PFSK-1 (cell line): Measurements from ENCODE around the gene FAHD1.

Source experiments
- FOXP2 ChIP-seq: optimal IDR thresholded peaks from 2 replicates; pipeline ENCODE3; 2011; ENCODE audit warnings: borderline replicate concordance, control low read depth, inconsistent platforms; ENCODE audit not compliant: insufficient read depth; ENCODE audit errors: extremely low read length, extremely low read depth
- POLR2AphosphoS5 ChIP-seq: IDR thresholded peaks from 2 replicates; pipeline ENCODE4 v1.6.1; 2012; ENCODE audit warnings: low read depth, mild to moderate bottlenecking, control low read depth, low read length, moderate library complexity
- REST ChIP-seq, 2 experiments: IDR thresholded peaks; 2 replicates each; pipeline versions ENCODE4 v1.6.1 to v1.8.0; 2011 to 2012; ENCODE audit warnings: low read depth in 2 of 2, low read length in 2 of 2, control low read depth in 1 of 2, inconsistent platforms in 1 of 2, mild to moderate bottlenecking in 1 of 2, moderate library complexity in 1 of 2; ENCODE audit not compliant: insufficient read depth in 1 of 2
- SIN3A ChIP-seq: IDR thresholded peaks from 2 replicates; pipeline ENCODE4 v1.6.1; 2012; ENCODE audit warnings: mild to moderate bottlenecking, low read length, moderate library complexity, borderline replicate concordance; ENCODE audit not compliant: insufficient read depth
- TAF1 ChIP-seq: IDR thresholded peaks from 2 replicates; pipeline ENCODE4 v1.6.1; 2012; ENCODE audit warnings: low read length, control low read depth, borderline replicate concordance; ENCODE audit not compliant: insufficient read depth

GRCh38 chr16:1789643-1790045 is 37.4 kb upstream of the FAHD1 start:
- TF ChIP-seq POLR2AphosphoS5 (no peak), REST (IDR thresholded peaks at IDR 0.05; ENCODE audit: insufficient read depth in 1 of 2, low read depth in 2 of 2, low read length in 2 of 2) (no peak), TAF1 (no peak), FOXP2 (no peak), SIN3A (no peak)
